Stimulated activated naive B cell treated with anti-CD40 and anti-IgM and Interleukin-4, amounts not matched to agents 10 μg/mL and 1 μg/mL and 100 μg/mL, for 72 hours (primary cell): ENCODE data around the gene INPP4A.

Source experiments
- ATAC-seq, 2 donors: fragments of 150-1000 bp; cut with Tn5 transposase; replicated peaks; 2 replicates each; pipeline ENCODE4 v1.10.0; 2021; ENCODE audit warnings: moderate library complexity in 1 of 2
- DNase-seq: peaks from one replicate; pipeline ENCODE4 v3.0.0; 2021
- H3K27ac Mint-ChIP-seq: one replicate; pipeline ENCODE4 v1.8.0; 2022; ENCODE audit warnings: mild to moderate bottlenecking, mixed read lengths
- H3K27me3 Mint-ChIP-seq, 2 donors: one replicate each; pipeline ENCODE4 v1.8.0; 2022; ENCODE audit warnings: mixed read lengths in 2 of 2
- H3K36me3 Mint-ChIP-seq, 2 donors: one replicate each; pipeline ENCODE4 v1.8.0; 2022; ENCODE audit warnings: mixed read lengths in 2 of 2, mild to moderate bottlenecking in 1 of 2
- H3K4me1 Mint-ChIP-seq, 2 donors: one replicate each; pipeline ENCODE4 v1.8.0; 2022; ENCODE audit warnings: mixed read lengths in 2 of 2, mild to moderate bottlenecking in 1 of 2
- H3K4me3 Mint-ChIP-seq, 2 donors: one replicate each; pipeline ENCODE4 v1.8.0; 2022; ENCODE audit warnings: mild to moderate bottlenecking in 2 of 2, mixed read lengths in 2 of 2, moderate library complexity in 1 of 2
- H3K9me3 Mint-ChIP-seq, 2 donors: one replicate each; pipeline ENCODE4 v1.8.0; 2022; ENCODE audit warnings: mixed read lengths in 2 of 2, mild to moderate bottlenecking in 1 of 2

INPP4A gene

DNA sequence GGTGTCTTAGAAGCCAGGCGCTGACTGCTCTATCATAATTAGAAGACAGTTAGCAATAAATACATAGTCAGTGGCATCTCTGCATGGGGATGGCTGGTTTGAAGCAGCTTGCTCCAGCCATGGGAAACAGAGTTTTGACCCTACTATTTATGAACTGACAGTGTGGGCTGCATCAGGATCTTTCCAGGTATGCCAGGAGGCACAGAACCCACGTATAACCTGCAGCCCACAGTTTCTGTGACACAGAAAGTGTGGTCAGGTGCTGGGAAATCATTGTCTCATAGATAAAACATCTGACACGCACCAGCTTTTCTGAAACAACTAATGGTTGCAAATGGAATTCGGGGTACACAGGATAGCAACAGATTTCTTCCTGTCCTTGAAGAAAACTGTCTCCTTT lies 34.7 kb downstream of the INPP4A start:
- DNase-seq (no peak), ATAC-seq (no peak)
- Mint-ChIP-seq H3K36me3 (peaks cover 5 to 15% of the 10 kb centered on the region in 2 donors), H3K27me3 (peaks cover 0 to 3% of the 10 kb centered on the region in 2 donors), H3K9me3 (no peaks in the 10 kb centered on the region), H3K27ac (peak overlapping the region; percentile 14), H3K4me1 (peaks cover 78 to 90% of the 10 kb centered on the region in 2 donors), H3K4me3 (peak overlapping the region in 1 of 2 donors; percentile 50)

- peaks cover 0 to 3% of the 10 kb centered on the region in 2 donors for H3K27me3 Mint-ChIP-seq
- peak; percentile 42 to 52 for ATAC-seq
- H3K9me3 Mint-ChIP-seq: no peaks in the 10 kb centered on the region
- H3K27ac Mint-ChIP-seq: peak overlapping the region; percentile 56
- H3K4me1 Mint-ChIP-seq: peaks cover 80 to 91% of the 10 kb centered on the region in 2 donors
- H3K36me3 Mint-ChIP-seq: peaks cover 5 to 14% of the 10 kb centered on the region in 2 donors
- DNase-seq: no peak
- H3K4me3 Mint-ChIP-seq: peak overlapping the region in 1 of 2 donors; percentile 50
These were observed 35.4 kb downstream of the INPP4A start for GRCh38 chr2:98479959-98480524.

DNA sequence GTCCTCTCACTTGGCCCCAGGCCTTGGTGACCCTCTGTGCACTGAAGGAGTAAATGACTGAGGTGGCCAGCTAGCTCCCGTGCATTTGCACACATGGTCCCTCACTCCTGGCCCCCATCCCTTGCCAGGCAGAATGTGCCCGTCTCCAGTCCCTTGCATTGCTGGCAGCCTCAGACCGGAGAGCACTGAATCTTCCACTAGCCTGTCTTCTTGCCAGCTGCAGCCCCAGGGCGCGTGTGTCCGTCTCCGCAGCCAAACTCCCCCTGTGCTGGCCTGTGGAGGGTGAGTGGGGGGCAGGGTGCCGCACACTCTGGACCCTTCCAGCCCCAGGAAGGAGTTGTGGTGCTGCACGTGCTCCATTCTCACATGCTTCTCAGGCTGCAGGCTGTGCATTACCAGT lies 35.9 kb downstream of the INPP4A start:
- DNase-seq: no peak
- Mint-ChIP-seq H3K4me1 (peaks cover 79 to 90% of the 10 kb centered on the region in 2 donors), H3K9me3 (no peaks in the 10 kb centered on the region), H3K27me3 (peaks cover 0 to 3% of the 10 kb centered on the region in 2 donors), H3K36me3 (peaks cover 5 to 13% of the 10 kb centered on the region in 2 donors), H3K27ac (no peak overlapping the region), H3K4me3 (no peak overlapping the region)
- no peak for ATAC-seq

DNA sequence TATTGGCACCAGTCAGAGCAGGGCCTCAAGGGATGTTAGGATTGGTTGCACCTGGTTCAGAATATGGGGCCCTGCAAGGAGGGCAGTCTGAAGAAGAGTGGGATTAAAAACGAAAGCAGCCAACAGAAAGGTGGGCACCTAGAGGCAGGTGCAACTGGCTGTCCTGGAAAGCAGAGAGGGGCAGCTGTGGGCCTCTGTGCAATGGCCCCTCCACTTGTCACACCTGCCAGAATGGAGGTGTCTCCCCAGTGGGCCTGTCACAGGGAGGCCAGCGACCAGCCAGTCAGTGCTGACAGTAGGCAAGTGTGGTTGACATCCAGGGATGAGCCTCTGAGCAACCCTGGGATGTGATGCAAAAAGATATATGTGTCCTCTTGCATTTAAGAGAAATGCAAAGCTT lies 37.7 kb downstream of the INPP4A start:
- Mint-ChIP-seq H3K27me3 (peaks cover 0 to 3% of the 10 kb centered on the region in 2 donors), H3K36me3 (peaks cover 5 to 9% of the 10 kb centered on the region in 2 donors), H3K4me3 (no peak overlapping the region), H3K27ac (no peak overlapping the region), H3K4me1 (peaks cover 73 to 84% of the 10 kb centered on the region in 2 donors), H3K9me3 (no peaks in the 10 kb centered on the region)
- ATAC-seq (no peak), DNase-seq (no peak)

DNA sequence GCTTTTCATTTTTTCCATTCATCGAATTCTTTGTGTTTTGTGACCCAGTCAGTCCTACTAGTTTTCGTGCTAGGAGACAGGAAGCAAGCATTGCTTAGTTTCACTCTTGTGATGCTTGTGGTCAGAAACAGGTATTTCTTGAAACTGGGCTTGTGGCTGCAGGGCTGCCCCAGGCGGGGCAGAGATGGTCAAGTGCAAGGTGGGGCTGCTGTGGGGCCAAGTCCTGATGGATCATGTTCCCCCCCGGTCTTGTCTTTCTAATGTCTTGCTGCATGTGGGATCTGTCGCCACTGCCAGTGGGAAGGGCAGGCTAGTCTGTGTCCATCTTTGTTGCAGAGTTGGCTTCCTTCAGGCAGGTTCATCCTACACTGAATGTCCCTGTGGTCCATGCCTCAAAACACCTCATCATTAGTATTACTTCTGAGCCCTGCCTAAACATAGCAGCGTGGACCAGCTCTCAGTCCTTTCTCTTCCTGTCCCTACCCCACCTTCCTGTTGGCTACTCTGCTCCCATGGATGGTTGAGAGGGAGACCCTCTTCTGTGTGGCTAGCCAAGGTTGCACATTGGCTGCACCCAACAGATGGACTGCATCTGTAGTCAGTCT lies 38.7 kb downstream of the INPP4A start:
- Mint-ChIP-seq H3K4me3 (peak overlapping the region; percentile 0 to 1), H3K9me3 (no peaks in the 10 kb centered on the region)
- peak; percentile 85 to 86 for ATAC-seq

GRCh38 chr2:98484121-98484557 lies 39.5 kb downstream of the INPP4A start:
- Mint-ChIP-seq H3K9me3 (no peaks in the 10 kb centered on the region), H3K4me1 (peaks cover 70 to 84% of the 10 kb centered on the region in 2 donors), H3K4me3 (peak overlapping the region; percentile 1 to 17), H3K36me3 (peaks cover 2 to 4% of the 10 kb centered on the region in 2 donors), H3K27ac (peak overlapping the region; percentile 72), H3K27me3 (no peaks in the 10 kb centered on the region)
- ATAC-seq (no peak), DNase-seq (no peak)

More for the DNA sequence above, 38.7 kb downstream of the INPP4A start:
- Mint-ChIP-seq H3K36me3 (peaks cover 2 to 4% of the 10 kb centered on the region in 2 donors), H3K27me3 (no peaks in the 10 kb centered on the region), H3K4me1 (peaks cover 68 to 84% of the 10 kb centered on the region in 2 donors), H3K27ac (peak overlapping the region; percentile 72)
- peak; percentile 53 for DNase-seq

DNA sequence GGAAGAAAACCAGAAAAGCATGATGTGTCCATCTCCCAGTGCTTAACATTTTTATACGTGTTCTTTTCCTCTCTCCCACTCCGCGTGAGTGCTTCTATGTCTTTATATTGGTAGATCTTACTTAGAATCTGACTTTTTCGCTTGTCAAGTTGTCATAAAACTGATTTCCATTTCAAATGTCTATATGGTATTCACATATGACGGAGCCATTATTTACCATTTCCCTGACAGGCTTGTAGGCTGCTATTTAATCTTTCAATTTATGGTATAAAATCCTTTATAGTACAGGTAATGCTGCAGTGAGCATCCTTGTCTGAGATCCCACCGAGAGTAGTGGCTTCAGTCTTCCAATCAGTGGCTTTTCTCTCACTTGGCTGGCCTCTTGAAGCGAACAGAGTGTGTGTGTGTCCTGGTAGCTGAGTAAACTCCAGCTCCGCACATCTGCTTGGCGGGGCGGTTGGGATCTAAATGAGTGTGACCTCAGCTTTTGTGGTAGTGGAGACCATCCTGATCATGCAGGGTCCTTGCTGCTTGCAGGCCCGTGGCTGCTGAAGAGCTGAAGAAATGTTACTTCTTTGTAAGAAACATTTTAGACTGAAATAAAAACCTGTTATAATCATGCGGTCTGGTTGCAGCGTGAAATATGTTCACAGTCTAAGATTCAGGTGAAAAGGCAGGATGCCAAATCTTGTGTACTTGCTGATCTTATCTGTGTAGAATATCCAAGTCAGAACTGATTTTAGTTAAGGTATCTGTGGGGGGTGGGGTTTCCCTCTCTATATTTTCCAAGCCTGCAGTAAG lies 40.2 kb downstream of the INPP4A start:
- ATAC-seq: no peak
- no peaks in the 10 kb centered on the region for H3K27me3 Mint-ChIP-seq
- no peak overlapping the region for H3K4me3 Mint-ChIP-seq
- peak overlapping the region; percentile 68 for H3K27ac Mint-ChIP-seq
- H3K36me3 Mint-ChIP-seq: peaks cover 2 to 4% of the 10 kb centered on the region in 2 donors
- no peak for DNase-seq
- no peaks in the 10 kb centered on the region for H3K9me3 Mint-ChIP-seq
- peaks cover 63 to 78% of the 10 kb centered on the region in 2 donors for H3K4me1 Mint-ChIP-seq

- ATAC-seq: no peak
- DNase-seq: no peak
- no peaks in the 10 kb centered on the region for H3K27me3 Mint-ChIP-seq
- peaks cover 59 to 73% of the 10 kb centered on the region in 2 donors for H3K4me1 Mint-ChIP-seq
- no peak overlapping the region for H3K4me3 Mint-ChIP-seq
- no peaks in the 10 kb centered on the region for H3K9me3 Mint-ChIP-seq
- no peak overlapping the region for H3K27ac Mint-ChIP-seq
- peaks cover 2 to 4% of the 10 kb centered on the region in 2 donors for H3K36me3 Mint-ChIP-seq
These were observed 40.7 kb downstream of the INPP4A start for GRCh38 chr2:98485453-98485755.

DNA sequence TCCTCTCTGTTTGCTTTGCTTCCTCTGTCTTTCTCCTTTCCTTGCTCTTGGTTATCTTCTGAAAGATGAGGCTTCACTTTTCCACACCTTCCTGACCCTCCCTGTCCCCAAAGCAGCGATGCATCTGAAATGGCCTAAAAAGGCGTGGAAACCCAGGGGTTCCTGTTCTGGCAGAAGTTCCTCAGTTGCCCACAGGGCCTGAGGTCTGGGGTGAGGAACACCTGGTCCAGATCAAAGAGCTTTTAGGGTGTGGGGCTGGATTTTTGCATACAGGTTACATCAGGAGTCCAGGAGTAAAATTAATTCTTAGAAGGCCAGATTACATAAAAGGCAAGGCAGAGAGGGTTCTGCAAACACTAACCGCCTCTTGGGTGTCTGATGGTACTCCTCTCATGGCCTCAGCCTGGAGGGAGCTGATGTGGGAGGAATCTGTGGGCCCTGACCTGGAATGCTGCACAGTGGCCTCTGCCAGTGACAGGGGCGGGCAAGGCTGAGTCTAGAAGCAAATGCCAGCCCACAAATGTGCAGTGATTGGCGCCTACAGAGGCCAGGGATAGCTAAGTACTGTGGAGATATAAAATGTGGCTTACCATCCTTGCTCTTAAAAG lies 41.8 kb downstream of the INPP4A start:
- Mint-ChIP-seq H3K4me3 (no peak overlapping the region), H3K36me3 (peaks cover 2 to 4% of the 10 kb centered on the region in 2 donors), H3K9me3 (no peaks in the 10 kb centered on the region), H3K27ac (peak overlapping the region; percentile 7), H3K27me3 (no peaks in the 10 kb centered on the region), H3K4me1 (peaks cover 48 to 64% of the 10 kb centered on the region in 2 donors)
- ATAC-seq (no peak), DNase-seq (no peak)

DNA sequence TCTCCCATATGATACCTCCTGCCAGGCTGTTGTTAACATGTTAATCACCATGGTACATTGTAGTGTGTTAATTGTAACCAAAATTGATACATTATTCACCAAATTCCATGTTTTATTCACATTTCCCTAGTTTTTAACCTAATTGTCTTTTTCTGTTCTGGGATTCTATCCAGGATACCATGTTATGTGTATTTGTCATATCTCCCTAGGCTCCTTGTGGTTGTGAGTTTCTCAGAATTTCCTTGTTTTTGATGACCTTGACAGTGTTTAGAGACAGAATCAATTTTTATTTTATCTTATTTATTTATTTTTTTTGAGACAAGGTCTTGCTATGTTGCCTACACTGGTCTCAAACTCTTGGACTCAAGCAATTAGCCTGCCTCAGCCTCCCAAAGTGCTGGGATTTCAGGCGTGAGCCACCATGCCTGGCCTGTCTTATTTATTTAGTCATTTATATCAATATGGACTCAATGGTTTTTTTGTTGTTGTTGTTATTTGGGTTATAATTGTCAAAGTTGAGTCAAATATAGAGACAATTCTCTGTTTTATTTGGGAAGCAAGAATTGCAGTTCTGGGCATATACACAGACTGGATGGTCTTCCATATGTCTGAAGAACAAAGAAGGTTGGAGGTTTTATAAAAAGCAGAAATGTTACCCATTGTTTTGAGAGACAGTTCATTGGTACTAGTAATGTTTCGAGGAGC lies 42.6 kb downstream of the INPP4A start:
- H3K36me3 Mint-ChIP-seq: peaks cover 2 to 8% of the 10 kb centered on the region in 2 donors
- H3K4me1 Mint-ChIP-seq: peaks cover 46 to 61% of the 10 kb centered on the region in 2 donors
- no peak overlapping the region for H3K27ac Mint-ChIP-seq
- DNase-seq: no peak
- ATAC-seq: no peak
- no peaks in the 10 kb centered on the region for H3K9me3 Mint-ChIP-seq
- H3K4me3 Mint-ChIP-seq: no peak overlapping the region
- no peaks in the 10 kb centered on the region for H3K27me3 Mint-ChIP-seq

DNA sequence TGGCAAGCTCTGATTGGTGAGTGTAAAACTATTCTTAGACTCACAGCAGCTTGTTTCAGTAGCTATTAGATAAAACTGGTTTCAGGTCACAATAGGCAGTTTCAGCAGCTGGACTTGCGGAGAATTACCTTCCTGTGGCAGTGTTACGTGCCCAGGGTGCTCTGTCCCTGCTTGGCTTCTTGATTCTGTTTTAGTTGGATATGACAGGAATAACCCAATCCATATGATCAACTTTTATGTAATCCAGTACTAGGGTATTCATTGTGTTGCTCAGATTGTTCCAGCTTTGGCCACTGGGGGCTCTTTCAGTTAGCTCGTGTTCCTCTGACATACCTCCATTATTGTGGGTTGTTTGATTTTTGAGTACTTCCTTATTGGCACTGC lies 43.1 kb downstream of the INPP4A start:
- ATAC-seq (peak; percentile 52 to 66), DNase-seq (no peak)
- Mint-ChIP-seq H3K4me1 (peaks cover 47 to 56% of the 10 kb centered on the region in 2 donors), H3K27ac (no peak overlapping the region), H3K4me3 (no peak overlapping the region), H3K27me3 (no peaks in the 10 kb centered on the region), H3K9me3 (no peaks in the 10 kb centered on the region), H3K36me3 (peaks cover 2 to 10% of the 10 kb centered on the region in 2 donors)

- peak overlapping the region; percentile 9 for H3K27ac Mint-ChIP-seq
These were observed 43.6 kb downstream of the INPP4A start for GRCh38 chr2:98488252-98488651.

GRCh38 chr2:98489486-98489885 lies 44.8 kb downstream of the INPP4A start:
- Mint-ChIP-seq H3K4me3 (no peak overlapping the region), H3K27me3 (no peaks in the 10 kb centered on the region), H3K27ac (no peak overlapping the region), H3K9me3 (peaks cover 2 to 3% of the 10 kb centered on the region in 2 donors), H3K36me3 (peaks cover 4 to 12% of the 10 kb centered on the region in 2 donors), H3K4me1 (peaks cover 32 to 39% of the 10 kb centered on the region in 2 donors)
- DNase-seq (no peak), ATAC-seq (no peak)

More at GRCh38 chr2:98488252-98488651, 43.6 kb downstream of the INPP4A start:
- H3K9me3 Mint-ChIP-seq: no peaks in the 10 kb centered on the region
- no peaks in the 10 kb centered on the region for H3K27me3 Mint-ChIP-seq
- H3K4me1 Mint-ChIP-seq: peaks cover 45 to 51% of the 10 kb centered on the region in 2 donors
- no peak overlapping the region for H3K4me3 Mint-ChIP-seq
- ATAC-seq (no peak), DNase-seq (no peak)
- peaks cover 2 to 10% of the 10 kb centered on the region in 2 donors for H3K36me3 Mint-ChIP-seq
